GM21825 (cell line): ENCODE data around the gene CST5.
"Not testable (repeated sequence)": the region's sequence is repeated elsewhere in the genome, so short reads cannot be mapped to it uniquely, and the experiment has no call there.

ENCODE experiments used
- ATAC-seq: cut with Tn5 transposase; IDR thresholded peaks from one replicate; pipeline ENCODE4 v1.9.1; 2021; ENCODE audit warnings: mild to moderate bottlenecking, moderate library complexity; ENCODE audit not compliant: unreplicated experiment

Gene CST5

DNA sequence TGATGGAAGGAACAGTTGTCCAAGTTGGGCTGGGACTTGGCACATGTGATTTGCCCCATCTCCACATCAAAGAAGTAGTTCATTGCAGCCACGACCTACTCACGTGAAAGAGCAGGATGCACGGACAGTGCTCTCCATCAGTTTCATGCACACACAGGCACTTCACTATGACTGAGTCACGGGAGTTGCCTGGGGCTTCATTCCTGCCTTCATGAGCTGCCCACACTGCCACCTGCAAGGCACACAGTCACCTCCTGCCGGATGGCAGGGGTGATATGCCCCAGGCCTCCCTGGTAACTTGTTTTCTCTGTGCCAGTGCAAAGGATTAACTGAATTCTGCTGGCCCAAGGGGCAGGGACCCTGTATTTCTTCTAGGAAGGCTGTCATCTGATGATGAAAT lies 22.8 kb downstream of the CST5 start:
- ATAC-seq, result no peak

GRCh38 chr20:23856226-23856625 lies 23.3 kb downstream of the CST5 start:
- ATAC-seq, result no peak

- ATAC-seq, result no peak
These were observed 37.9 kb downstream of the CST5 start for GRCh38 chr20:23841693-23842092.

- no peak for ATAC-seq
These were observed 43.8 kb downstream of the CST5 start for GRCh38 chr20:23835716-23836115.

DNA sequence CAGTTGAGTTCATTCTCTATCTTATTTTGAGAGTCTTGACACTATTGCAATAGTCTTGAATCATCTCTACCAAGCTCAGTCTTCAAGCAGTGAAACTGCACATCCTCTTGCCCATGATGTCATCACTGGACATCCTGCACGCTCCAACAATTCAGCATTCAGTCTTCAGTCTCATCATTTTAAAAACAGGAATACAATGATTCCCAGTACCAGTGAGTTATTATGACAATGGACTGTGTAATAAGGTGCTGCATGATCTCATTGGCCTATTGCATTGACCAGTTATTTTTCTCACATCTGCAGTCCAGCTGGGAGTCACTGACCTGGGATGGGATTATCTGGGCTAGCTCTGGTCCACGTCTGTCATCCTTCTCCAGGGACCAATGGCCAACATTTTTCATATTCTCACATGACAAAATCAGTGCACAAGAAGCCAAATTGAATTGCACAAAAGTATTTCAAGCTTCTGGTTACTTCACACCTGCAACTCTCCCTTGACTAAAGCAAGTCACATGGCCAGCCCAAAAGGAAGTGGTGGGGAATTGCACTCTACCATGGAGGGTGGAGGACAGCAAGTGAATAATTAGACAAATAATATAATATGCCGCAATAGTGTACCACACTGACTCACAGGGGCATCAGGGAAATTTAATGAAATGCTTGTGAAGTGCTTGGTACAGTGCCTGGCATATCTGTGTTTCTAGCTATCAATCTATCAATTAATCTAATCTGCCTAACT lies 46.6 kb downstream of the CST5 start:
- no peak for ATAC-seq

GRCh38 chr20:23831961-23832360 lies 47.6 kb downstream of the CST5 start:
- not testable (repeated sequence) for ATAC-seq

DNA sequence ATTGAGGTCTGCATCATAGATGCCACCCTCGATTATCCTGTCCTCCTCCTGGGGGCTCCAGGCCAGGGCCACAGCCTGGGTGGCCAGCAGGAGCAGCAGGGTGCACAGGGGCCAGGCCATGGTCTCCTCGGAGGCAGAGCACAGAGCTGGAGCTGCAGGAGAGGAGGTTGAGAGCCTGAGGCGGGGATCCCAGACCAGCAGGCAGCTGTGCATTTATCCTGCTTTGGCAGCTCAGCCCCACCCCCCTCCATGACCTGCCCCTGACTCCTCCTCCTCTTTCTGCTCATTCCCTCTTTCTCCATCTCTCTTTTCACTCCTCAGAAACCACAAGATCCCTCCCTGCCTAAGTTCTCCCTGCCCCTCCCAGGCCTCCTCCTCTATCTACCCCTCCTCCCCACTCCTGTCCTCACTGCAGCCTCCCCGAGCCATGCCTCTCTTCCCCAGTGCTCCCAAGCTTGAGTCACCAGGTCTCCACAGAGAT lies 53.0 kb downstream of the CST5 start, which contains the start of gene CST2:
TSS of gene CST2 (minus strand) at position 189 of the 481 bp plus-strand sequence. CDS start at position 120, 69 bp downstream.
- no peak for ATAC-seq
